GM21786 (cell line): Measurements from ENCODE around the gene C10orf143.
"Not testable (repeated sequence)": the region's sequence is repeated elsewhere in the genome, so short reads cannot be mapped to it uniquely, and the experiment has no call there.

ENCODE experiments used
- ATAC-seq: cut with Tn5 transposase; IDR thresholded peaks from one replicate; pipeline ENCODE4 v1.9.1; 2021; ENCODE audit not compliant: unreplicated experiment

The C10orf143 gene

DNA sequence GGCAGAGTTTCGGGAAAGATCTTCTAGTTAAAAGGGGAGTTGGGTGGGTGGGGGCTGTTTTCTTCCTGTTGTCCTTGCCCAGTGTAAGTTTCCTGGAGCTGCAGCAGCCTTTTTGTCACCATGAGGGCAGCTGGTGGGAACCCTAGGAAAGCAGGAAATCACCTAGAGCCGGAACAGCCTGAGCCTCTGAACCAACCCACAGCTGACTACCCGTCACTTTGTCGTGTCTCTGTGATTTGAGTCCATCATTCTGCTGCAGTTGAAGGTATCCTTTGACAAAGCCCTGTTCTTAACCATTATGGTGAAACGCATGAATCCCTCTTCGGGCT lies 1.2 kb upstream of the C10orf143 start:
- no peak for ATAC-seq

DNA sequence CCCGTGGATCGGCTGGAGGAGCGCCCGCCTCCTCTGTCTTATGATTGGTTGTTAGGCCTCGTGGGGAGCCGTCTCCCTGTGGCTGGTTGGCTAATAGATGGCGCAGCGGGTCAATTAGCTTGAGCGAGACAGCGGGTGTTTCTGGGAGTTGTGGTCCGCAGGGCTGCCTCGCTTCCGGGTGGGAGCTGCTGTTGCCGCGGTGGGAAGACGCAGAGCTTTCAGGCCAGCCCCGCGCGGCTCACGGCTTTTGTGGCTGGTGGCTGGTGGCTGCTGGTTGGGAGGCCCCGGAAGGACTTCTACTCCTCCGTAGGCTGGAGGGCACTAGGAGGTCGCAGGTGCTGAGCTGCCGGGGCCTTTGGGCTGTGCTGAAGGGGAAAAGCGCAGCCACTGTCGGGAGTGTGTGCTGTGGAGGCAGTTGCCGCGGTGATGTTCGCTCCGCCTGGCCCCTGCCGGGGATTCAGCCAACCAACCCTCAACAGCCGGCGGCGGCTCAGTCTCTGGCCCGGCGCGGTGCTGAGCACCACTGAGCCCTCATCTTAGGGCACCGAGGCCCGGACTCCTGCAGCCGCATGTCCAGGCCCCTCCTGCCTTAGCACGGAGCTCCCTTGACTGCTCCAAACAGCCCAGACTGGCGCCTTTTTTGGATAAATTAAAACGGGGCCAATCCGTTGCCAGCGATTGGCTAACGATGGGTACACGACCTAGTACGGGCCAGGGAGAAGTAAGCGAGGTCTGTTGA lies 652 bp upstream of the C10orf143 start:
- peak; percentile 86 for ATAC-seq

DNA sequence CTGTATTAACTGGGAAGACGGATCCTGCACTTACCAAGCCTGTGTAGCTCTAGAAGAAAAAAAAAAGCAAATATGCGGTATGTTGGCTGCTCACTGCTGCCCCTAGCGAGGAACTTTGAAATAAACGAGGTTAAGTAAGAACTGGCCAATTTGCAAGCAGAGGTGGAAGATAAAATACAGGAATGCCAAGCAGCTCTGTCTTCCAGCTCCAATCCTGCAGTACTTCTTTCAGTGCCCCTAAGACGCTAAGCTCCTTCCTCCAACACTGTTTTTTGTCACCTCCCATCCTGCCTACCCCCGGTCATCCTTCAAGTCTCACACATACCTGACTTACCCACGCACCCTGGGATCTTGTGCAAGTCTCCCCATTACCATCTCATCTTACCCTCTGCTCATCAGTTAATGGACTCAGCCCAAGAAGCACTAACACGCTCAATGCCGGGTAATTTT lies 809 bp downstream of the C10orf143 start:
- no peak for ATAC-seq

DNA sequence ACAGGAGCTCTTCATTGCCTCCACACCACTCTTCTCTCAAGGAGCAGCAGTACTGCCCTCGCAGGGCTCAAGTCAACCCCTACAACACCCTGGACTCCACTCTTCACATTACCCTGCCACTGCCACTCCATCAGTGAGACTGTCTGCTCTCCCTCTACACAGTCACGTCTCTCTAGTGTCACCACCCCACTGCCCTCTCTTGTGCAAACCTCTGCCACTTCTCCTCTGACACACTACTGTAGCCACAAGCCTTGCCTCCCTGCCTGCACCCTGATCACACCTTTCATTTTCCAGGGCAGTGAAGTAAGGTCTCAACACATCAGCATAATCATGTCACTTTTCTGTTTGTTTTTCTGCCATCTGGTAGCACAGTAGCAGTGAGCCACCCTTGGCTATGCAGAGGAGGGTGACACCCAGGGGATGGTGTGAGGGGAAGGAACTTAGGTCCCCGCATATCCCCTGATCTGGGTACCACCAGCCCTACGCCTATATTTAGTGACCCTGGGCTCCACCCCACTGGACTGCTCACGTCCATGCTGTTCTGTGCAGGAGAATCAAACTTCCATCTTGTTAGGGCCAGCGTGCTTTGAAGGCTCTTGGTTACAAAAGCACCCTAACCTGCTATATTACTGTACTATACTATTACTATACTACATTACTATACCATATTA lies 1.6 kb downstream of the C10orf143 start:
- no peak for ATAC-seq

DNA sequence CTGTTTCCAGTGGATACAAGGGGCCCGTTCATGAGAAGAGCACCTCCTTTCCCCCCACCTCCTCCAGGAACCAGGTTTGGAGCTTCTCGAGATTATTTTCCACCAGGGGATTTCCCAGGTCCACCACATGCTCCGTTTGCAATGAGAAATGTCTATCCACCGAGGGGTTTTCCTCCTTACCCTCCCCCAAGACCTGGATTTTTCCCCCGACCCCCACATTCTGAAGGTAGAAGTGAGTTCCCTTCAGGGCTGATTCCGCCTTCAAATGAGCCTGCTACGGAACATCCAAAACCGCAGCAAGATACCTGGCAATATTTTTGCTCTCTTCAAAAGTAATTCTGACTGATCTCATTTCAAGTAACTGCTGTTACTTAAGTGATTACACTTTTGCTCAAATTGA lies 2.5 kb downstream of the C10orf143 start:
- not testable (repeated sequence) for ATAC-seq

DNA sequence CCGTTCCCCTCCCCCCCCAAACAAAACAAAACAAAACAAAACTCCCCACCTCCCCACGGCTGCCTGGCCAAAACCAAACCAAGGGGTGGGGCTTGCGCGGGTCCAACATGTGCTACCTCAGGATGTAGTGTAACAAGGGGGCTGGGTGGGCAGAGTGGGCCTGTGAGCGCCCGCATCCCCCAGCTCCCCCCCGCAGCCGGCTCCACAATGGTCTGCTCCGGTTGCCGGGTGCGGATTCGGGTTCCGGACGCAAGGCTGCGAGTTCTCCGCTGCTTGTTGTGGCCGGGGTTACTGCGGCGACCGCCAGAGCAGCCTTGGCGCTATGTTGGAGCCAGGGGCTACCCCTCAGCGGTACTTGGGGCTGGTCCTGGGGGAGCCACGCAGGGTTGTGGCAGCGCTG lies 4.9 kb downstream of the C10orf143 start:
- no peak for ATAC-seq

DNA sequence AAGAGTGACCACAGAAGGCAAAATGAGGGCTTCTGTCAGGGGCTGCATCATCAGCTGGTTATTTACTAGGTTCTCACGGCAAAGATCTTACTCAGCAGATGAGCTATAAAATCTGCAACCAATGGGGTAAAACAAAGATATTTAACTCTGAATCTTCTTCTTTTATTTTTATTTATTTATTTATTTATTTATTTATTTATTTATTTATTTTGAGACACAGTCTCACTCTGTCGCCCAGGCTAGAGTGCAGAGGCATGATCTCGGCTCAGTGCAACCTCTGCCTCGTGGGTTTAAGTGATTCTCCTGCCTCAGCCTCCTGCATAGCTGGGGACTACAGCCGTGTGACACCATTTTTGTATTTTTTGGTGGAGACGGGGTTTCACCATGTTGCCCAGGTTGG lies 11.3 kb downstream of the C10orf143 start:
- no peak for ATAC-seq

DNA sequence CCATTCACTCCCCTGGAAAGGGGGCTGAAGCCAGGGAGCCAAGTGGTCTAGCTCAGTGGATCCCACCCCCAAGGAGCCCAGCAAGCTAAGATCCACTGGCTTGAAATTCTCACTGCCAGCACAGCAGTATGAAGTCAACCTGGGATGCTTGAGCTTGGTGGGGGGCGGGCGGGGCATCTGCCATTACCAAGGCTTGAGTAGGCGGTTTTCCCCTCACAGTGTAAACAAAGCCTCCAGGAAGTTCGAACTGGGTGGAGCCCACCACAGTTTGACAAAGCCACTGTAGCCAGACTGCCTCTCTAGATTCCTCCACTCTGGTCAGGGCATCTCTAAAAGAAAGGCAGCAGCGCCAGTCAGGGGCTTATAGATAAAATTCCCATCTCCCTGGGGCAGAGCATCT lies 20.1 kb downstream of the C10orf143 start:
- not testable (repeated sequence) for ATAC-seq

DNA sequence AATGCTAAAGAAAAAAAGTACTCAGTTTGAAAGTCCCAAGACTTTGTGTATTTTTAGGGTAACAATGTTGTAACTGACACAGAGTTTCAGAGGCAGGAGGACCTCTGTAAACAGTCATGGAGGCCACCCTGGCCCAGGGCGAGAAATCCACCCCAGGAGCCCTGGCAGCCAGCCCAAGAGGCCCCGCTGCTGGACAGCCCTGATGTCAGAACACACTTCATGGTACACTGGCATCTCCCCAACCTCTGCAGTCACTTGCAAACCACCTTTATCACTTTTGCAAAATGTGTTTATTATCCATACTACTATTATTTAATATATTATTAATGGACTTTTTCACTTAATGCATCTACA lies 30.2 kb downstream of the C10orf143 start:
- no peak for ATAC-seq

DNA sequence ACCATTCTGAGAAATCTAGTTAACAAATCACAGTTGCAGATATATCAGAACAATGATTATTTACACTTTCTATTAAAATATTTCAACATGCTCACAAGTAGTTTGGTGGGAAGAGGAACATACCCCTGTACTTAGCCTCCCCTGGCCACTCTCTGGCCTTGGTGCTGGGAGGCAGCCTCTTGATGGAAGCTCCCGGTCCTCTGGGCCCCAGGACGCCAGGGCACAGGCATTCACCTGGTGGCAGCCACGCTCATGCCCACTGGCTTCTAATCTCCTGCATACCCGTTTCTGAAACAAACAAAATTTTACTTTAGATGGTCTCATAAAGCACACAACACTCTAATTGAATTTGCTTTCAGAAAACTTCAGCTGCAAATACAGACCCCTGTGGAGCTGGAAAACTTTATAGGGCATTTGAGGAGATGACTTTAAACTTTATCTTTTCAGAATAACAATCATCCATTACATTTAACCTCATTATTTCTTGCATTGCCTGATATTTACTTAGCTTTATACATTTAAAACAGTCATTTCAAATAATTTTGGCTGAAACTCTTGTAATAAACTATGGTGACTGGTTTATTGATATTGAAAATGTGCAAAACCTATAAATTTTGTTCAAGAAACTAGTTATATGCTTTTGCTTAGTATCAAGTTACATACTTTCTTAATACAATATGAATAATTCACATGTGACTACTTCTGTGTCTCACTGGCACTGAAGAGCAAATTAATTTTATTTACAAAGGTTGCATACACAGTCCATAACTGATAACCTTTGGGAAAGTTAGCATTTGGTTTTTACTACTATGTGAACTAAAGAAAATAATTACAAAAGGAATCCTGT lies 30.8 kb downstream of the C10orf143 start:
- no peak for ATAC-seq

DNA sequence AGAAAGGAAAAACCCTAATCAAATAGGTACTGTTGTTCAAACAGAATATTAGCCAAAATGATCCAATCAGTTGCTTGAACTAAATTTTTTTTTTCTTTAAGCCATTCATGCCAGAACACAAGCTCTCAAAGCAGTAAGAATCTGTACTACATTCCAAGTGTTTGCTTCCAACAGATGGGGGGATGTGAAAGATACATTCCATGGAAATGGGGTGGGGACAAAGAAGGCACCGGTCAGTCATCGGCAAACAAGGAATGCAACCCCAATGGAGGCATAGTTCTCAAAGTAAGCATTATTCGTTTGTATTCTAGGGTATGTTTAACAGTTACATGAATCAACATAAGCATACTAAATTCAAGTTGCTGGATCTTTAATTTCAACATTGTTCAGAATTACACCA lies 32.5 kb downstream of the C10orf143 start:
- ATAC-seq: no peak

DNA sequence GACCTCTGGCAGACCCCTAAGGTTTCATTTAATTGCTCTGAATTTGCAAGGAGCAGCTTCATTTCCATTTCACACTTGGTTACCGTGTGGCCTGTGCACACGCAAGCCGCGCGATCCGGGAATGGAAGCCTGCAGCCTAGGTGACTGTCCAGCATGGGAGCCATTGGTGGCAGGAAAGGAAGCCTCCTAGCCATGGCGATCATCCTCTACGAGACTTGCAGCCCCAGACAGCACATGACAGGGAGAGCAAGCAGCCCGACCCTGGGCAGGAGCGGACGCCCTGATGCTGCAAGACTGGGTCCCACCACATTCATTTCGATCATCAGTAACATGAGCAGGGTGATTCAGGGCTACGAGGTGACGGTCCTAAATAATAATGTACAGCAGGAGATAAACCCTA lies 33.9 kb downstream of the C10orf143 start:
- ATAC-seq: no peak

DNA sequence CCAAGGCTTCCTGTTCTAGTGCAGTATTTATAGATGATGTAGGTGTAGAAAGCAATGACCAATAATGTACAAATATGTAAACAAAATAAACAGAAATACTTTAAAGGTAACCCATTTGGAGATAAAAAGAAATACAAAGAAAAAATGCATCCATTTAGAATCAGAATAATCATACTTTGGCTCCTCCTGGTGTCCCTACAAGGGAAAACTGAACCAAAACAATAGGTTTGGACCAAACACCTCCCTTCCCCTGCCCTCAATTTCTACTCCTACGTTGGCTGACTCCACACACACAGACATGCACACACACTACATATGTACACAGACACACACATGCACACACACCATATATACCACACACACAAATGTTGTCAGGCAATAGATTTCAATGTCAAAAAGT lies 36.0 kb downstream of the C10orf143 start:
- no peak for ATAC-seq

DNA sequence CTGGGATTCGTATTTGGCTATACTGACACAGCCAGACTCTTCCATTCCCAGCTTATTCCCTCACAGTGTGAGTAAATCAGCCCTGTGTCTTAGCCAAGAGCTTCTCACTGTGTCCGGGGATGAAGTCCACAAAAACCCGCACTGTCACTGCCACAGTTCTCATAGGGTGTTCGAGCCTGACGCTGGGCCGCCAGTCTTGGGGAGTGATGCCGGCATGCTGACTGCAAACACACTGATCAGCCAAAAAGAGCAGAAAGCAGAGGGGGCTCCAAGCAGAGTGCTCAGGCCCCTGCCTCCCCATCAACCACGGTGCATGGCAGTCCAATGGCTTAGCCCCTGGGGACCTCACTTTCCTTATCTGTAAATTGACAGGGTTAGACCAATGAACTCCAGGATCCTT lies 36.7 kb downstream of the C10orf143 start:
- no peak for ATAC-seq

DNA sequence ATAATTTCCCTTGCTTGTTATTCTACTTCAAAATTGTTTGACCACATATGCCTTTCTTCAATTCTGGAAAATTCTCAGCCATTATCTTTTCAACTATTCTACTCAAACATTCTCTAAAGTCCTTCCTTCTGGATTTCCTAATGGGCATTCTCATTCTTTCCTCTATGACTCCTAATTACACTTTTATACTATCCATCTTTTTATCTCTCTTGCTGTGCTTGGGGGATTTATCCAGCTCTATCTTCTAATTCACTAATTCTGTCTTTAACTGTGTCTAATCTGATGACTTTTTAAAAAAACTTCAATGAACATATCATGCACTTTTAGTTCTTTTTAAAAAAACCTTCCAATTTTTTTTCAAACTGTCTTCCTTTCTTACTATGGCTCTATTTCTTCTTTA lies 38.4 kb downstream of the C10orf143 start:
- ATAC-seq: no peak

DNA sequence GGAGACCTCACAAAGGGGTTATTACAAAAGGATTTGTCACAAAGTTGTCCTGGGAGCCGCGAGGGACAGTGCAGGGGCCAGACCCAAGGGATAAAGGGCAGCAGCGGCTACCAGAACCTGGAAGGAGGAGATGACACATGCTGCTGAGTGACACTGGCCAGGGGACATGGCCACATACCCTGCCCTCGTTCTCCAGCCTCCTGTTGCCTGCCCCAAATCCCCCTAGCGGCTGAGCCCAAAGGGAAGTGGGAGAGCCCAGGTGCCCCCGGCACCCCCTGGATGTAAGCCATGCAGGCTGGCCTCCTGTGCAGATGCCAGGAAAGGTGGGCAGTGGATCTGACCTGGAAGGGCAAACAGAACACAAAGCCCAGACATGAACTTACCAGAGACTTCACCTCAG lies 42.7 kb downstream of the C10orf143 start:
- no peak for ATAC-seq

DNA sequence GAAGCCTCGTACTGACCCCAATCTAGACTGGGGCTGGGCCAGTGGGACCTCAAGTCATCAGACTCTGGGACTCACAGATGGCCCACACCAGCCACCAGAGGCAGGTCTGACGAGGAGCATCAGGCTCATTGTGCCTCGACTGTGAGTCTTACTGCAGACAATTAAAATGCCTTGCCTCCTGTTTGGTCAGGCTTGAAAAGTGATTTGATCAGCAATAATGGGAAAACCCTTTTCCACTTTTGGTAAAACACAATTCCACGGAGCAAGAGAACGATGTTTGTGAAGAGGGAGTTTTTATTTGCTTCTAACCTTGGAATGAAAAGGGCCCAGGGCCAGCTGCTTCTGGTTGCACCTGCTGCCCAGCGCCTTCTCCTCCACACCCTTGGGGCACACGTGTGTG lies 43.9 kb downstream of the C10orf143 start:
- ATAC-seq: no peak

DNA sequence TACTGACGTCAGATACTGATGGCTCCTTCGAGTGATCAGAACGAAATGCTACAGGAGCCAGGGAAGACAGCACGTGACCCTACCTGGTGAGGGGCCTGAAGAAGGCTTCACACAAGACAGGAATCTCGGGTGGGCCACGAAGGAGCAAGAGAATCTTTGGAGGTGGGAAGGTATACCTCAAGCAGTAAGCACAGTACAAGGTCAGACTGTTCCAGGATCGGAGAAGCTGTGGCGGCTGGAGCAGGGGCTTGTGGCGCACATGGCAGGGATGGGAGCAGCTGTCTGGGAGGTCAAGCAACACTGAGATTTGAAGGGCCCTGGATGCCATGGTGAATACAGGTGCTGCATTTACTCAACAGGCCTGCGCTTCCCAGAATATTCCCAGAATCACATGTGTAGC lies 45.4 kb downstream of the C10orf143 start:
- ATAC-seq: no peak

DNA sequence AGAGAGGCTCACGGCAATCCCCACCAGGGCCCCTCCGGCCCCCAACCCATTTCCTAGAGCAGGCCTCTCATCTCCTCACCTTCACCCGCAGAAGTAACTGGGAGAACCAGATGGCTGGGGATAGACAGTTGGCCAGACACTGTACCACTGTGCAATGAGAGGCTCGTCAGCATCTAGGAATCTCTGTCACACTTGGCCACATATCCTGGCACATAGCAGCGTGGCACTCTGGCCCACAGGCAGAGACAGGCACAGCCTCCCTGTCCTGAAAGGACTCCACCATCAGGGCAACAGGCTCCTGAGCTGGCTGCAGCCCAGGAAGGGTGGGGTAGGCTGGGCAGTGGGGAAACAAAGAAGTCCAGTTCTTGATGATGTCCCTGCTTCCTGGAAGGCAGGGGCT lies 45.8 kb downstream of the C10orf143 start:
- ATAC-seq: no peak

DNA sequence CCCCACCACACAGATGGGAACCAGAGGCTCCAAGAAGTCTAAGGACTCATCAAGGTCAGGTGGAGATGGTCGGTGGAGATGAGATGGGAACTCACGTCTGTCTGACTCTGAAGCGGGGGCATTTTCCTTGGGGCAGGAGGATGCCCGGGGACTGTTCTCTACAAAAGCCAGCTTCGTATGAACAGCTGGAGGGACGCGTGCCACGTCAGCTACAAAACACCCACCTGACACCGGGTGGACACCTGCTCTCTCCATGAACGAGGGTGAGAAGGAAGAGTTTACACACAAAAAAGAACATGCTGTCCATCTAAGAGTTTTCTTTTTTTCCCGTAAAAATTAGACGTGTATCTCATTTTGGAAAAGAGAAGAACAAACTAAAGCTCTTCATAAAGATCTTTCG lies 47.7 kb downstream of the C10orf143 start:
- ATAC-seq: no peak

DNA sequence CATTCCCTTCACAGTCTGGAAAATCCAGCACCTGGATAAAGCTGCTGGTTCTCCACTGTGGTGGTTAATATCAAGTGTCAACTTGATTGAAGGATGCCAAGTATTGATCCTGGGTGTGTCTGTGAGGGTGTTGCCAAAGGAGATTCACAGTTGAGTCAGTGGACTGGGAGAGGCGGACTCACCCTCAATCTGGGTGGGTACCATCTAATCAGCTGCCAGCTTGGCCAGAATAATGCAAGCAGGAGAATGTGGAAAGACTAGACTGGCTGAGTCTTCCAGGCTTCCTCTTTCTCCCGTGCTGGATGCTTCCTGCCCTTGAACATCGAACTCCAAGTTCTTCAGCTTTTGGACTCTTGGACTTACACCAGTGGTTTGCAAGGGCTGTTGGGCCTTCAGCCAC lies 48.4 kb downstream of the C10orf143 start:
- ATAC-seq: no peak

DNA sequence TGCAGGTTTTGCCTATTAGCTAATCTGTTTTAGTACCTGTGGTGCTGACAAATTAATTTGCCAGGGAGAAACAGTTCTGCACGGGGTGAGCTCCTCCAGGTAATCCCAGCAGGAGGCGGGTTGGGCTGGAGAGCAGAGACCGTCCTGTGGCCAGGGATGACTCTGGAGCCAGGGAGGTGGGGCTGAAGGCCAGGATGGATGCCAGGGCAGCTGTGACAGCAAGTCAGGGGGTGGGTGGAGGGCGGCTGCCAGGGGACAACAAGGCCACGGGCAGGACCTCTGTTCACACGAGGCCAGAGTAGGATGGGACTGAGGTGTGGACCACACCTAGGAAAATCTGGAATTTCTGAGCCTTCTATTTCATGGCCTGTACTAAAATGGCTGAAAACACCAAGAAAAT lies 48.9 kb downstream of the C10orf143 start:
- no peak for ATAC-seq
